Hair follicular keratinocyte (primary cell): Measurements from ENCODE around the gene SUCNR1. TPM values are rescaled to one million over a fixed set of nuclear protein-coding genes. Genes with fewer than 3 reads are reported as not detected.

Experiments
- total RNA-seq: library from RNA; depleted of rRNA; stranded (reverse); fragments of >200 nt; gene quantifications from 2 replicates; pipeline ENCODE4 v1.2.3, GENCODE V29; 2015

The SUCNR1 gene
- not detected in 2 replicates for total RNA-seq

GRCh38 chr3:151873398-151873797 is at the start of gene SUCNR1:
SUCNR1 (plus strand) TSS chr3:151873643; CDS start chr3:151879893, 6,250 bp downstream.

Other genes starting within 250 kb of the SUCNR1 start
- gene AADACL2, start 139.7 kb upstream of the SUCNR1 start, total RNA-seq = not detected in 2 replicates
- not detected in 2 replicates for gene AADAC, start 59.5 kb upstream of the SUCNR1 start, total RNA-seq